PFSK-1 (cell line): ENCODE results near the gene FAM168A.

Experiments used
- FOXP2 ChIP-seq: optimal IDR thresholded peaks from 2 replicates; pipeline ENCODE3; 2011; ENCODE audit warnings: borderline replicate concordance, control low read depth, inconsistent platforms; ENCODE audit not compliant: insufficient read depth; ENCODE audit errors: extremely low read length, extremely low read depth
- POLR2AphosphoS5 ChIP-seq: IDR thresholded peaks from 2 replicates; pipeline ENCODE4 v1.6.1; 2012; ENCODE audit warnings: low read depth, mild to moderate bottlenecking, control low read depth, low read length, moderate library complexity
- SIN3A ChIP-seq: IDR thresholded peaks from 2 replicates; pipeline ENCODE4 v1.6.1; 2012; ENCODE audit warnings: mild to moderate bottlenecking, low read length, moderate library complexity, borderline replicate concordance; ENCODE audit not compliant: insufficient read depth
- TAF1 ChIP-seq: IDR thresholded peaks from 2 replicates; pipeline ENCODE4 v1.6.1; 2012; ENCODE audit warnings: low read length, control low read depth, borderline replicate concordance; ENCODE audit not compliant: insufficient read depth
- TF ChIP-seq, protein P1 (sequence below), 2 experiments: IDR thresholded peaks; 2 replicates each; pipeline versions ENCODE4 v1.6.1 to v1.8.0; 2011 to 2012; ENCODE audit warnings: low read depth in 2 of 2, low read length in 2 of 2, control low read depth in 1 of 2, inconsistent platforms in 1 of 2, mild to moderate bottlenecking in 1 of 2, moderate library complexity in 1 of 2; ENCODE audit not compliant: insufficient read depth in 1 of 2

The FAM168A gene

DNA sequence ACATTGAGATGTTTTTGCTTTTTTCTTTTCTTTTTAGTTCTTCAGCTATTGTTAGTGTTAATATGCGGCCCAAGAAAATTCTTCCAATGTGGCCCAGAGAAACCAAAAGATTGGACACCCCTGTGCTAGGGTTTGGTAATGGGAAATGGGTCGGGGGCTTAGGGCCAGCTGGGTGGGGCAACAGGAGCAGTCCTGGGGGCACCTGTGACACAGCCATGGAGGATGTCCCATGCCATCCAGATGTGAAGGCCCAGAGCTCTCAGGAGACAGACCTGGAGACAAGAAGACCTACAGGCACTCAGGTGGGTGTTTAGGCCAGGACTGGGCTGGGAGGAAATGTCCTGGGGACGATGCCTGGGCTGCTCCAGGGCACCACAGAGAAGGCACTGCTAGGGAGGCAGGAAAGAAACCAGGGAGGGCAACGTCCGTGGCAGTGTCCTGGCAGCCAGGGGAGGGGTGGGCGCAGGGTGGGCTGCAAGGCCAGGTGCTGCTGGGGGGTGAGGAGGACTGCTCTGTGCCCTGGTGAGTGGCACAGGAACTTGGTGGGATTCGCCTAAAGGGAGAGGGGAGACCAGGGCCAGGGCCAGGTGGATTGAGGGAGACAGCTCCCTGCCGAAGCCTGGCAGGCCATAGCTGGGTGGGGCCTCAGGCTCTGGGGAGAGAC, 200.3 kb downstream of the FAM168A start:
- TF ChIP-seq SIN3A (no peak), TAF1 (no peak), POLR2AphosphoS5 (no peak), FOXP2 (no peak)
- TF ChIP-seq, protein P1, sequence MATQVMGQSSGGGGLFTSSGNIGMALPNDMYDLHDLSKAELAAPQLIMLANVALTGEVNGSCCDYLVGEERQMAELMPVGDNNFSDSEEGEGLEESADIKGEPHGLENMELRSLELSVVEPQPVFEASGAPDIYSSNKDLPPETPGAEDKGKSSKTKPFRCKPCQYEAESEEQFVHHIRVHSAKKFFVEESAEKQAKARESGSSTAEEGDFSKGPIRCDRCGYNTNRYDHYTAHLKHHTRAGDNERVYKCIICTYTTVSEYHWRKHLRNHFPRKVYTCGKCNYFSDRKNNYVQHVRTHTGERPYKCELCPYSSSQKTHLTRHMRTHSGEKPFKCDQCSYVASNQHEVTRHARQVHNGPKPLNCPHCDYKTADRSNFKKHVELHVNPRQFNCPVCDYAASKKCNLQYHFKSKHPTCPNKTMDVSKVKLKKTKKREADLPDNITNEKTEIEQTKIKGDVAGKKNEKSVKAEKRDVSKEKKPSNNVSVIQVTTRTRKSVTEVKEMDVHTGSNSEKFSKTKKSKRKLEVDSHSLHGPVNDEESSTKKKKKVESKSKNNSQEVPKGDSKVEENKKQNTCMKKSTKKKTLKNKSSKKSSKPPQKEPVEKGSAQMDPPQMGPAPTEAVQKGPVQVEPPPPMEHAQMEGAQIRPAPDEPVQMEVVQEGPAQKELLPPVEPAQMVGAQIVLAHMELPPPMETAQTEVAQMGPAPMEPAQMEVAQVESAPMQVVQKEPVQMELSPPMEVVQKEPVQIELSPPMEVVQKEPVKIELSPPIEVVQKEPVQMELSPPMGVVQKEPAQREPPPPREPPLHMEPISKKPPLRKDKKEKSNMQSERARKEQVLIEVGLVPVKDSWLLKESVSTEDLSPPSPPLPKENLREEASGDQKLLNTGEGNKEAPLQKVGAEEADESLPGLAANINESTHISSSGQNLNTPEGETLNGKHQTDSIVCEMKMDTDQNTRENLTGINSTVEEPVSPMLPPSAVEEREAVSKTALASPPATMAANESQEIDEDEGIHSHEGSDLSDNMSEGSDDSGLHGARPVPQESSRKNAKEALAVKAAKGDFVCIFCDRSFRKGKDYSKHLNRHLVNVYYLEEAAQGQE (IDR thresholded peaks at IDR 0.05; ENCODE audit: insufficient read depth in 1 of 2, low read depth in 2 of 2, low read length in 2 of 2) = no peak

- TF ChIP-seq SIN3A (no peak), TAF1 (no peak), FOXP2 (no peak), POLR2AphosphoS5 (no peak)
- TF ChIP-seq, protein P1 (IDR thresholded peaks at IDR 0.05; ENCODE audit: insufficient read depth in 1 of 2, low read depth in 2 of 2, low read length in 2 of 2) = no peak
Observed at GRCh38 chr11:73396985-73397384, 200.9 kb downstream of the FAM168A start.

- TF ChIP-seq SIN3A (no peak), FOXP2 (no peak), TAF1 (no peak), POLR2AphosphoS5 (0 out of 2 replicates have a peak, but pooled peaks have one; percentile 6)
- TF ChIP-seq, protein P1 (IDR thresholded peaks at IDR 0.05; ENCODE audit: insufficient read depth in 1 of 2, low read depth in 2 of 2, low read length in 2 of 2) = no peak
Observed at GRCh38 chr11:73396251-73396930, 201.5 kb downstream of the FAM168A start.

DNA sequence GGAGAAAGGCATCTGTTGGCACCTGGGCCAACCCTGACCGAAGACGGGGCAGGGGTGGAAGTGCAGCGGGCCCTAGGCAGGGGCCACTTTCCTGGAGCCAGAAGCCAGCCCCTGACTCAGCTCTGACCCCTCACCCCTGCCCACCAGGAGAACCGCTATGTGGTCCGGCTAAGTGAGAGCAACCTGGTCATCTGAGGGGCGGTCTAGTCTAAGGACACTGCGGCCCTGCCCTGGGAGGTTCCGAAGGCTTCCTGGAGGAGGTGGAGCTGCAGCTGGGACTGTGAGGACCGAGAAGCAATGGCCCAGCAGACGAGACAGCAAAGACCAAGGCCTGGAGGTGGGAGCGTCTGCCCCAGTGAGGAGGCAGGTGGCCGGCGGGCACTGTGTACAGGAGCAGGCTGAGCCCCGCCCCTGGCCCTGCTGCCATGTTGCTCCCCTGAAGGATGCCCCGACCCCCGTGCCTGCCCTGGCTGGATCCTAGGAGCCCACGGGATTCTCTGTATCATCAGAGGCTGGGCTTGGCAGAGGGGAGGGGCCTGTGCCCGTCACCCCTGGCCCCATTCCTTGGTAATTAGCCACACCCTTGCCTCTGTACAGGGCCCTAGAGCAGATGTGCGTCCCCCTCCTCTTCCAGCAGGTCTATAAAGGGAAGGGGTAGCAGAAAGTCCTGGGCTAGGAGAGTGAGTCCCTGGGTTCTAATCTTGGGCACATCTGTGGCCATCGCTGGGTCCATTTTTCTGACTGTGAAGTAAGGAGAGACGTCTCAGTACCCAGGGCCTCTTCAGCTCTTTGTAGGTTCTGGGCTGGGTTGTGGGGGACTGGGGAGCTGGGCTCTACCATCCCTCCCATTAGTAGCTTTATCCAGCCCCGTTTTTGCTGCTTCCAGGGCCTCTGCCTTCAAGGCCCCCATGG, 202.4 kb downstream of the FAM168A start:
- no peak for TF ChIP-seq TAF1
- TF ChIP-seq POLR2AphosphoS5 = peak; percentile 17; the same call in 1 of the 2 replicates
- no peak for TF ChIP-seq SIN3A
- no peak for TF ChIP-seq FOXP2
- TF ChIP-seq, protein P1 (IDR thresholded peaks at IDR 0.05; ENCODE audit: insufficient read depth in 1 of 2, low read depth in 2 of 2, low read length in 2 of 2) = no peak
